GM23338 (cell line): ENCODE results near the gene HAO1. TPM values are rescaled to one million over a fixed set of nuclear protein-coding genes. Genes with fewer than 3 reads are reported as not detected.

Experiments
- ATAC-seq: fragments of 200-7000 bp; cut with Tn5 transposase; 3 replicates; pipeline ENCODE4 v1.9.1; 2020
- DNase-seq: peaks from one replicate; pipeline ENCODE4 v3.0.0-alpha.2; 2015; ENCODE audit warnings: low spot score
- H2AFZ ChIP-seq: fragments of 200-600 bp; sonication (generic); 2 replicates; pipeline ENCODE4 v1.8.0; 2016; ENCODE audit warnings: antibody characterized with exemption, mild to moderate bottlenecking, moderate library complexity
- H3F3A ChIP-seq: fragments of 200-600 bp; sonication (generic); replicated peaks from 2 replicates; pipeline ENCODE4 v1.8.0; 2017; ENCODE audit warnings: antibody characterized with exemption, mixed run types, low read depth
- H3K27ac ChIP-seq: fragments of 200-600 bp; sonication (generic); 2 replicates; pipeline ENCODE4 v1.6.1; 2016; ENCODE audit warnings: low read depth
- H3K27me3 ChIP-seq: fragments of 200-600 bp; sonication (generic); 2 replicates; pipeline ENCODE4 v1.8.0; 2016; ENCODE audit warnings: mild to moderate bottlenecking, mixed run types, moderate library complexity; ENCODE audit not compliant: insufficient read depth
- H3K36me3 ChIP-seq: fragments of 200-600 bp; sonication (generic); 2 replicates; pipeline ENCODE4 v1.8.0; 2016; ENCODE audit warnings: mild to moderate bottlenecking; ENCODE audit not compliant: insufficient read depth
- H3K4me1 ChIP-seq: fragments of 200-600 bp; sonication (generic); 2 replicates; pipeline ENCODE4 v1.8.0; 2016; ENCODE audit warnings: mild to moderate bottlenecking, moderate library complexity; ENCODE audit not compliant: insufficient read depth
- H3K4me2 ChIP-seq: fragments of 200-600 bp; sonication (generic); 2 replicates; pipeline ENCODE4 v1.7.1; 2017; ENCODE audit warnings: mixed run types
- H3K4me3 ChIP-seq: fragments of 200-600 bp; sonication (generic); 2 replicates; pipeline ENCODE4 v1.6.1; 2016; ENCODE audit warnings: mixed run types
- H3K79me2 ChIP-seq: fragments of 200-600 bp; sonication (generic); replicated peaks from 2 replicates; pipeline ENCODE4 v1.8.0; 2017; ENCODE audit warnings: mild to moderate bottlenecking; ENCODE audit not compliant: insufficient read depth
- H3K9me2 ChIP-seq: fragments of 200-600 bp; sonication (generic); 2 replicates; pipeline ENCODE4 v1.8.0; 2017; ENCODE audit not compliant: insufficient read depth
- H4K20me1 ChIP-seq: fragments of 200-600 bp; sonication (generic); replicated peaks from 2 replicates; pipeline ENCODE4 v1.8.0; 2017; ENCODE audit warnings: mild to moderate bottlenecking; ENCODE audit not compliant: insufficient read depth
- H3K27ac Mint-ChIP-seq: 2 replicates; pipeline ENCODE4 v1.8.0; 2020; ENCODE audit warnings: inconsistent platforms, mild to moderate bottlenecking, moderate library complexity, mixed read lengths
- H3K27me3 Mint-ChIP-seq: 3 replicates; pipeline ENCODE4 v1.8.0; 2022; ENCODE audit warnings: low read depth, mild to moderate bottlenecking, moderate library complexity, mixed read lengths, inconsistent platforms; ENCODE audit not compliant: insufficient read depth, poor library complexity
- H3K36me3 Mint-ChIP-seq: 3 replicates; pipeline ENCODE4 v1.8.0; 2021; ENCODE audit warnings: low read depth, mild to moderate bottlenecking, inconsistent platforms, moderate library complexity, mixed read lengths
- H3K4me1 Mint-ChIP-seq: 3 replicates; pipeline ENCODE4 v1.8.0; 2020; ENCODE audit warnings: mild to moderate bottlenecking, inconsistent platforms, mixed read lengths
- H3K4me3 Mint-ChIP-seq: 3 replicates; pipeline ENCODE4 v1.8.0; 2021; ENCODE audit warnings: moderate library complexity, mild to moderate bottlenecking, inconsistent platforms, mixed read lengths
- H3K9me3 Mint-ChIP-seq: 3 replicates; pipeline ENCODE4 v1.8.0; 2020; ENCODE audit warnings: moderate library complexity, mild to moderate bottlenecking, inconsistent platforms, mixed read lengths
- EZH2 ChIP-seq: fragments of 200-600 bp; sonication (generic); IDR thresholded peaks from one replicate; pipeline ENCODE4 v1.8.0; 2017; ENCODE audit warnings: antibody characterized with exemption, mild to moderate bottlenecking, low read depth; ENCODE audit not compliant: unreplicated experiment
- EZH2phosphoT487 ChIP-seq: fragments of 200-600 bp; sonication (generic); IDR thresholded peaks from one replicate; pipeline ENCODE4 v1.8.1; 2018; ENCODE audit warnings: antibody characterized with exemption; ENCODE audit not compliant: unreplicated experiment
- JUNB ChIP-seq: IDR thresholded peaks from one replicate; pipeline ENCODE4 v1.6.1; 2016; ENCODE audit warnings: antibody characterized with exemption; ENCODE audit not compliant: unreplicated experiment
- POLR2AphosphoS5 ChIP-seq: IDR thresholded peaks from 2 replicates; pipeline ENCODE4 v1.6.1; 2016; ENCODE audit warnings: antibody characterized with exemption, low read depth
- REST ChIP-seq: IDR thresholded peaks from one replicate; pipeline ENCODE4 v1.6.1; 2018; ENCODE audit warnings: antibody characterized with exemption; ENCODE audit not compliant: unreplicated experiment
- STAT1 ChIP-seq: IDR thresholded peaks from one replicate; pipeline ENCODE4 v1.6.1; 2016; ENCODE audit warnings: antibody characterized with exemption; ENCODE audit not compliant: unreplicated experiment
- ZNF114 ChIP-seq: fragments of 250-450 bp; sonication (Bioruptor Pico); IDR thresholded peaks from 2 replicates; pipeline ENCODE4 v1.5.0; 2020; ENCODE audit warnings: mild to moderate bottlenecking, moderate library complexity
- polyA plus RNA-seq: library from polyadenylated mRNA; unstranded; fragments of >200 nt; fragmentation: Nextera tagmentation; extraction: Ambion mirVana; gene quantifications from 2 replicates; pipeline ENCODE4 v1.2.1, GENCODE V29; 2016
- total RNA-seq: library from RNA; depleted of rRNA; stranded (reverse); fragments of >200 nt; shearing (Covaris generic); gene quantifications from 2 replicates; pipeline ENCODE4 v1.2.3, GENCODE V29; 2014

Gene HAO1
- total and polyA plus RNA-seq, 2 experiments from 2014 or later = not detected

- Histone ChIP-seq H3K27ac (no peak overlapping the region), H4K20me1 (no peaks in the 10 kb centered on the region), H3K79me2 (no peaks in the 10 kb centered on the region), H3K4me1 (no peaks in the 10 kb centered on the region), H3K27me3 (no peaks in the 10 kb centered on the region), H3K4me3 (no peak overlapping the region), H3K4me2 (no peak overlapping the region), H2AFZ (no peak overlapping the region), H3K9me2 (peaks cover 12% of the 10 kb centered on the region; the same call in 1 of the 2 replicates), H3K36me3 (no peaks in the 10 kb centered on the region), H3F3A (no peaks in the 10 kb centered on the region)
- Mint-ChIP-seq H3K4me3 (no peak overlapping the region), H3K4me1 (peaks cover 9% of the 10 kb centered on the region; the same call in 2 of the 3 replicates), H3K27ac (no peak overlapping the region), H3K9me3 (no peaks in the 10 kb centered on the region), H3K36me3 (no peaks in the 10 kb centered on the region), H3K27me3 (no peaks in the 10 kb centered on the region)
- no peak for DNase-seq
- no peak for ATAC-seq
- TF ChIP-seq EZH2 = no peak
- no peak for TF ChIP-seq REST
Measured at GRCh38 chr20:7977709-7978108, 37.5 kb upstream of the HAO1 start.

GRCh38 chr20:7975851-7976414, 35.7 kb upstream of the HAO1 start:
- Mint-ChIP-seq H3K4me1 (peaks cover 8% of the 10 kb centered on the region; the same call in 2 of the 3 replicates), H3K9me3 (no peaks in the 10 kb centered on the region), H3K36me3 (no peaks in the 10 kb centered on the region), H3K4me3 (no peak overlapping the region), H3K27ac (no peak overlapping the region), H3K27me3 (no peaks in the 10 kb centered on the region)
- Histone ChIP-seq H3K4me2 (no peak overlapping the region), H4K20me1 (no peaks in the 10 kb centered on the region), H3K4me1 (no peaks in the 10 kb centered on the region), H3F3A (no peaks in the 10 kb centered on the region), H3K36me3 (no peaks in the 10 kb centered on the region), H3K9me2 (peaks cover 23% of the 10 kb centered on the region; the same call in 1 of the 2 replicates), H3K27me3 (no peaks in the 10 kb centered on the region), H3K79me2 (no peaks in the 10 kb centered on the region), H3K27ac (no peak overlapping the region), H3K4me3 (no peak overlapping the region), H2AFZ (no peak overlapping the region)
- TF ChIP-seq EZH2 (no peak), JUNB (no peak), POLR2AphosphoS5 (no peak), ZNF114 (CRISPR knock-in tag) (no peak), STAT1 (no peak), EZH2phosphoT487 (no peak)
- DNase-seq (no peak), ATAC-seq (no peak)
